Choroid plexus epithelial cell (primary cell): ENCODE results near the gene DHRS3.
A peak's percentile ranks its signal among the peaks of the same experiment; 100 is the strongest.

Experiments used
- DNase-seq: peaks from one replicate; pipeline ENCODE4 v3.0.0-alpha.2; 2010; ENCODE audit warnings: low read depth
- H3K4me3 ChIP-seq: 2 replicates; pipeline ENCODE4 v1.5.1; 2011; ENCODE audit warnings: low read depth, mild to moderate bottlenecking, control low read depth, low read length, moderate library complexity
- TF ChIP-seq, protein P1 (sequence below): conservative IDR thresholded peaks from 2 replicates; pipeline ENCODE4 v1.5.1; 2011; ENCODE audit warnings: low read depth, mild to moderate bottlenecking, control low read depth, inconsistent platforms, low read length, moderate library complexity

Gene DHRS3

DNA sequence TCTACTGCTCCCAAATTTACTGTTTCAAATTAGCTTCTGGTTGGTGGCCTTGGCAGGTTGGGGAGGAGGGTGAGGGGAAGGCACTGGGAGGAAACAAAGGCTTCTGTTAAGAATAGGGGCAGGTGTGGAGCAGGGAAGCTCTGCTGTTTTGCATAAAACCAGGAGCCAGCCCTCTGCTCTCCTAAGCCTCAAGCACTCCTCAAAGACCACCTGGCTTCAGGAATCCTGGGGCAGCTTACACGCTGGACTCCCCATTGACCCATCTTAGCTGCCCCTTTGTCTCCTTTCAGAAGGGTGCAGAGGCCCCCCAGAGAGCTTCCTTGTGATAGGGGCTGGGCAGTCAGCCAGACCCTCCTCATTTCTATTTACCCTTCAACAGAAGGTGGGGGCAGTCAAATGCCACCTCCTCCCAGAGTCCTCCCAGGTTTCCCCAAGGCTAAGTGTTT is 11.5 kb upstream of the DHRS3 start:
- no peak for DNase-seq
- H3K4me3 ChIP-seq = no peak overlapping the region
- TF ChIP-seq, protein P1, sequence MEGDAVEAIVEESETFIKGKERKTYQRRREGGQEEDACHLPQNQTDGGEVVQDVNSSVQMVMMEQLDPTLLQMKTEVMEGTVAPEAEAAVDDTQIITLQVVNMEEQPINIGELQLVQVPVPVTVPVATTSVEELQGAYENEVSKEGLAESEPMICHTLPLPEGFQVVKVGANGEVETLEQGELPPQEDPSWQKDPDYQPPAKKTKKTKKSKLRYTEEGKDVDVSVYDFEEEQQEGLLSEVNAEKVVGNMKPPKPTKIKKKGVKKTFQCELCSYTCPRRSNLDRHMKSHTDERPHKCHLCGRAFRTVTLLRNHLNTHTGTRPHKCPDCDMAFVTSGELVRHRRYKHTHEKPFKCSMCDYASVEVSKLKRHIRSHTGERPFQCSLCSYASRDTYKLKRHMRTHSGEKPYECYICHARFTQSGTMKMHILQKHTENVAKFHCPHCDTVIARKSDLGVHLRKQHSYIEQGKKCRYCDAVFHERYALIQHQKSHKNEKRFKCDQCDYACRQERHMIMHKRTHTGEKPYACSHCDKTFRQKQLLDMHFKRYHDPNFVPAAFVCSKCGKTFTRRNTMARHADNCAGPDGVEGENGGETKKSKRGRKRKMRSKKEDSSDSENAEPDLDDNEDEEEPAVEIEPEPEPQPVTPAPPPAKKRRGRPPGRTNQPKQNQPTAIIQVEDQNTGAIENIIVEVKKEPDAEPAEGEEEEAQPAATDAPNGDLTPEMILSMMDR = no peak

DNA sequence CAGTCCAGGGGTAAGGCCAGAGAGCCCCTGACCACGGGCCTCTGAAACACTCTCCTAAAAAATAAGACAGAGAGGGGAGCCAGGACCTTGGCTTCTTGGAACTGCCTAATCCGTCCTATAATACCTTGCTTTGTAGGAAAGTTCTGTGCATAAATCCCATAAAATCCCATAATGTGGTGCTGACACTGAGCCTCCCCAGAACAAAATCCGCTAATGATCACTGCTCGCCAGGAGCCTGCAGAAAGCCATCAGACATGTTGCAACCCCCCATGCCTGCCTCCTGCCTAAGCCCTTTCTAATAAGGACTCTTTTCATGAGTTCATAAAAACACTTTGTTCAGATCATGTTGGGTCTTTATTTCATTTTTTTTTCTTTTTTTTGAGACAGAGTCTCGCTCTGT is 9.3 kb upstream of the DHRS3 start:
- no peak for DNase-seq
- no peak overlapping the region for H3K4me3 ChIP-seq
- TF ChIP-seq, protein P1 = no peak

DNA sequence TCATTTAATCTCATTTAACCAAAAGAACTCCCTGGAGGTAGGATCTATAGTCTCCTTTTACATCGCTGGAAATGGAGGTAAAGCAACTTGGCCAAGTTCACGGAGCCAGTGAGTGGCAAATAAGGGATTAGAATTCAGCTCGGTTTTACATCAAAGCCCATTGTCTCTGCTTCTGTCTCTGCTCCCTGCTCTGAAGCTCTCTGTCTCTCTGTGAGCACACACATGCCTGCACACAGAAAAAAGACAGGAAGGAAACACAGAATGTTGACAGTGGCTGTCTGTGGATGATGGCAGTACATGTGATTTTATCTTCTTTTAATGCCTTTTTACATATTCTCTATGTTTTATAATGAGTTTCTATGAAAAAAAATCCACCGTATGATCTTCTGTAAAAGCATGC is 8.9 kb upstream of the DHRS3 start:
- H3K4me3 ChIP-seq = no peak overlapping the region
- DNase-seq = no peak
- TF ChIP-seq, protein P1 = no peak

DNA sequence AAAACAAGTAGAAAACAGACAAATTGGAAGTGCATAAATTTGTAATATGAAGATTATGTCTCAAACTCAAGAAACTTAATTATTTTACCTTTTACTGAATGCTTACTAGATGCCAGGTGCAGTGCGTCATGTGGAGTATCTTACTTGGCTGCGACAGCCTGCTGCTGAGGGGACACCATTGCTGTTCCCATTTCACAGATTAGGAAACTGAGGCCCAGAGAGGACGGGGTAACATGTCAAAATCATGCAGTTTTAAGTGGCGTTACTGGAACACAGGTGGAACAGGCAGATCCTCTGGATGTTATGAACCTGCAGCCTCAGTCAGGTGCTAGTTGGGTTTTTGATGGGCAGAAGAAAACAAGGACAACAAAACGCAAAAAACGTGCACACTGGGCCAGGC is 7.3 kb upstream of the DHRS3 start:
- DNase-seq = no peak
- no peak overlapping the region for H3K4me3 ChIP-seq
- TF ChIP-seq, protein P1 = no peak

DNA sequence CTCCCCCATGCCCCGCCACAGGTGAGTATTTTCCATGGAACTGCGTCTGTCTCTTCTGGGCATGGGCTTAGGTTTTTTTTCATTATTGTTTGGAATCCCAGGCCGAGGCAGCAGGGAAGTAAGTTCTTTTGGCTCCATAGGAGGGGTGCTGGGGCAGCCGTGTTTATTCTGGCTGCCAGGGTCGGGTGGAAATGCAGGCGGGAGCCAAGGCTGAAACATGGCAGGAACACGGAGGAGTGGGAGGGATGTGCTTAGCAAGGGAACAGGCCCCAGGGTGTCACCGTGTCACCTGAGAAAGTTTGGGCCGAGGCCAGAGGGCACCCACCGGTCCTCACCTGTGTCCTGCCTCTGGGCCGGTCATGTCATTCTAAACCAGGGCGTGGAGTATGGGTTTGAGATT is 4.5 kb upstream of the DHRS3 start:
- no peak overlapping the region for H3K4me3 ChIP-seq
- TF ChIP-seq, protein P1 = no peak
- no peak for DNase-seq

DNA sequence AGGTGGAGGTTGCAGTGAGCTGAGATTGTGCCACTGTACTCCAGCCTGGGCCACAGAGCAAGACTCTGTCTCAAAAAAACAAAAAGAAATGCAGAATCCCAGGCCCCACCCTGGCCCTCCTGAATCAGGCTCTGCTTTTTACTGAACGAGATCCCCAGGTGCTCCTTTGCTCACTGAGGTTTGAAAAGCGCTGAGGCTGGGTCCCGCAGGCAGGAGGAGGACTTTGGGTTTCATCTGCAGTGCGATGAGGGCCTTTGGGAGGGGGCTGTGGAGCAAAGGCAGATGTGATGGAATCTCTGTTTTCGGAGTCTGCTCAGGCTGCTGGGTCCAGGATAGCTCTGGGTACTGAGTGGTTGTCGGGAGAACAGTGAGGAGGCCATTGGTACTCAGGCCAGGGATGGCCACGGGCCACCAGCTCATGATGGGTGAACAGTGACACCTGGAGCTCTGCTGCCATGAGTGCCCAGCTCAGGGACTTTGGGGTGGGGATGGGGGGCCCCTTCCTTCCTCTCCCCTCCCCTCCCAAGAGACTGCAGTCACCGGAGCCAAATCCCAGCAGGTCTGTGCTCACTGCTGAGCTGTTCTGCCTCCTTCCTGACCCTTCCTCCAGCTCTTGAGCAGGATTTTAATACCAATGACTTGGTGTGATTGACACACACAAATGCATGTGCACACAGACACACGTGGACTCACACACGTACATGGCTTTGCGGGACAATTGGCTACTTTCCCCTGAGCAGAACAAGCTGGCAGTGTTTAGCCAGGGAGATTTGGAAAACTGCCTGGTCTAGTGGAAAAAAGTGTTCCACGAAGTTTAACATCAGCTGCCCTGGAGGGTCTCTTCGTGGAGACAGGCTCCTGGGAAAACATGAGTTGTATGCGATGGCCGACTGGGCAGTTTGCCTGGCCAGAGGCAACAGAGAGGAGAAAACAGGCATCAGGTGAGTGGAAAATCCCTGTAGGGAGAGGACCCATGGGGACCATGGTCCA is 3.6 kb upstream of the DHRS3 start:
- H3K4me3 ChIP-seq = no peak overlapping the region
- TF ChIP-seq, protein P1 = no peak
- DNase-seq = peak; percentile 46

DNA sequence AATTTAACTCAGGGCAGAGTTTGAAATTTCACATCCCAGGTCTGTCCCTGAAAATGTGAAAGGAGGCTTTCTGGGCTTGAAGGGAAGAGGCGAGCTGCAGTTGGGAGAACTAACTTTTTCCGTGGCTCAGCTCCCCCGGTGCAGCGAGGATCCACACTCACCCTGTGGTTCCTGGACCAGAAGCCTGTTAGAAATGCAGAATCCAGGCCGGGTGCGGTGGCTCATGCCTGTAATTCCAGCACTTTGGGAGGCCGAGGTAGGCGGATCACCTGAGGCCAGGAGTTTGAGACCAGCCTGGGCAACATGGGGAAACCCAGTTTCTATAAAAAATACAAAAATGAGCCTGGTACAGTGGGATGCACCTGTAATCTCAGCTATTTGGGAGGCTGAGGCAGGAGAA is 2.9 kb upstream of the DHRS3 start:
- H3K4me3 ChIP-seq = no peak overlapping the region
- TF ChIP-seq, protein P1 = no peak
- no peak for DNase-seq
